HG03045 (cell line): ENCODE measurements around the gene TMEM87B.
"Not testable (repeated sequence)": the region's sequence is repeated elsewhere in the genome, so short reads cannot be mapped to it uniquely, and the experiment has no call there.

Source experiments
- ATAC-seq: cut with Tn5 transposase; IDR thresholded peaks from one replicate; pipeline ENCODE4 v1.9.1; 2021; ENCODE audit warnings: mild to moderate bottlenecking, moderate library complexity; ENCODE audit not compliant: unreplicated experiment

TMEM87B gene

DNA sequence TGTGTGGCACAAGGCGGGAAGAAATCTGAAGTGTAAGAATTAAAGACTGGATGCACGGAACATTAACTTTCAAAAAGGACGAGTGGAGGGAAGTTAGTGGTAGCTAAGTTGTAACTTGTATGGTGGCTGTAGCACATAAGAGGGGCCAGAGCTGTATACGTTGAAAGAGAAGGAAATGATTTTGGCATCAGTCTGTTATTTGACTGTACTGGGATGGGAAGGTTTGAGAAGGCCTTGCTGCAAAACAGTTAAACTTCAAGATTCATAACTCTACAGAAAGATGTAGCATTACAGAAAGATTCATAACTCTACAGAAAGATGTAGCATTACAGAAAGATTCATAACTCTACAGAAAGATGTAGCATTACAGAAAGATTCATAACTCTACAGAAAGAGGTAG, 58.3 kb downstream of the TMEM87B start:
- not testable (repeated sequence) for ATAC-seq

DNA sequence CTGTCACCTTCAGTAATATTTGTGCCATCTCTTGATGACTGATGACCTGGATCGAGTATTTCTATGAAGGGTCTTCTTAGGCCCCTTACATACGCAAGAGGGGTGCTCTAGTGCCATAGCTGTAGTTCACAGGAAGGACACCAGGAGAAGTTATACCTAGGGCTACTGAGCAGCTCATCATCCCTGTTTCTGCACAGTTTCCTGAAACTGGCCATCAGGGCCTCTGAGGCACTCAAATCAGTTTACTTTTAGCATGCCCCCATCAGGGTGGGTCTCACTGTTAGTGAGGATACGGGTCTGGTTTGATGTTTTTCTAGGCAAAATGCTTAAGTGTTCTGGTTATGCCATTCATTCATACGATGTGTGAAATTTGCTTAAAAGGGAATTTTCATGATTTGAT, 63.1 kb downstream of the TMEM87B start:
- ATAC-seq, result no peak

DNA sequence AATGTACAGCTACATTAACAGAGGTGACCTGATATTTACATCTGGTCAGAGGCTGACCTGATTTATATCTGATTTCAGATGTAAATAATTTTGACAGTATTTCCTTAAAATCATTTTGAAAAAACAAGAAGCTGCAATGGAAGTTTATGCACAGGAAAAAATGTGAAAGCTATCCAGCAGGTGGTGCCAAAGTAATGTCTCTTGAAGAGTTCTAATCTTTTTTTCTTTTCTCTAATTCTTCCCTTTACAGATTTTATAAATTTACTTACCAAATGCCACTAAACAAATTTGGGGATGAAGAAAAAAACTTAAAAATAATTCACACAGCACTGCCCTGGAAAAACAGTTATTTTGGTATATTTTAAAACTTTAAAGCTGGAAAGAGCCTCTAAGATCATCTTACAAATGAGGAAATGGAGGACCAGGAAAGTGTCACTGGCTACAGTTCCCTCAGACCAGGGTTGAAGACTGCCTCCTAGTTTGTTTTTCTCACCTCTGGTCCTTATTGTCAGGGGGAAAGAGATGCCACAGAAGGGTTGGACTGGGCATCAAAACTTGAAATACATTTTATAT, 66.7 kb downstream of the TMEM87B start:
- no peak for ATAC-seq

DNA sequence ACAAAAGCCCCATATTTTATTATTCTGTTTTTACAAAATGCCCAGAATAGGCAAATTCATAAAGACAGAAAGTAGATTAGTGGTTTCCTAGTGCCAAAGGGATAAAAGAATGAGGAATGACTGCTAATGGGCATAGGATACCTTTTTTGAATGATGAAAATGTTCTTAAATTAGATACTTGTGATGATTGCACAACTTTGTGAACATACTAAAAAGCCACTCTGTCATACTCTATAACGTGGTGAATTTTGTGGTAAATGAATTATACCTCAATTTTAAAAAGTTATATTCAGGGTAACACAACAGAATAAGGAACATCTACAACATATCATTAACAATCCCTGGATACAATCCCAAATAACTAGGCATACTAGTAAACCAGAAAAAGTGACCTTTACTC, 74.0 kb downstream of the TMEM87B start:
- no peak for ATAC-seq

DNA sequence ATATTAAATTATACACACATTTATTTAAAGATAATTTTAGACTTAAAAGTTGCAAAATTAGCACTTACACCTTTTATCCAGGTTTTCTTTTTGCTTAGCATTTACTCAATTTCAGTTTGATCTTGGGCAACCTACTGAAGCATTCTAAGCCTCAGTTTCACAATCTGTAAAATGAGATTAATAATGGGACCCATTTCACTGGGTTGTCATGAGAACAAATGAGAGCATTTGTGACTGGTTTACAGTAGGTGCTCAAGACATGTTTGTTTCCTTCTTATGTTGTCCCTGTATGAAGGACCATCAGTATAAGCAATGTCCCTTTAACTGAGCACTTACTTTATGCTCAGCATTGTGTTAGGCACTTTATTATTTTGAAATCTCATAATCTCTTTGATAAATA, 78.3 kb downstream of the TMEM87B start:
- no peak for ATAC-seq

DNA sequence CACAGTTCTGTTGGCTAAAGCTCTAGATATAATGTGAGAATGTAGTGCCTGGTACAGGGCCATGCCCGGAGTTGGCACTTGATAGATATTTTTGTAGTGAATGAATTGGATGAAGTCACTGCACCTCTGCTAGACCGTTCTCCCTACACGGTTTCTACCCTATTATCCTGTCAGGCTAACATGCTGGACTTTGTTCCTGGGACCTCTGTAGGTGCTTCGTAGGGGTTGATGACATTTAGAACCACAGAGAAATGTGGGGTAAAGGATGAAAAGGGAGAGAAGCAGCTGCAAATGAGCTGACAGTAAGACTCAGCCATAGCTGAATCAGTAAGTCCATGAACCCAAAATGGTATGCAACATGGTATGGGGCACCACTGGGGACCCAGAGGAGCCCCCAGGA, 79.1 kb downstream of the TMEM87B start:
- no peak for ATAC-seq

DNA sequence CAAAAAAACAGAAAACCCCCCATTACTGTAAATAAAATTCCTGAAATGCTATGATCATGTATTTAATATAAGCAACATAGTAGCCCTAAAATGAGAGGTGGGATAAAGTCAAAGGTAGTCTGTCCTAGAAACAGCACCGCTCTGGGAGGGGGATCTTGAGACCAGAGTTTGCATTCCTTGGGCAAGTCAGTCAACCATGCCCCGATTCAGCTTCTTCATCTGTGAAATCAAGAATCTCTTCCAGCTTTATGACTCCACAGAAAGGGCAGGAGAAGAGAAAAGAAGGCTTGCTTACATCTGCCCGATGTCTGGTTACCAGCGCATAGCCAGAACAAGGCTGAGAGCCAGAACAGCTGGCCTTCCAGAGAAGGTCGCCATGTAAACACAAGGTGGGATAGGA, 81.0 kb downstream of the TMEM87B start:
- ATAC-seq, result no peak

DNA sequence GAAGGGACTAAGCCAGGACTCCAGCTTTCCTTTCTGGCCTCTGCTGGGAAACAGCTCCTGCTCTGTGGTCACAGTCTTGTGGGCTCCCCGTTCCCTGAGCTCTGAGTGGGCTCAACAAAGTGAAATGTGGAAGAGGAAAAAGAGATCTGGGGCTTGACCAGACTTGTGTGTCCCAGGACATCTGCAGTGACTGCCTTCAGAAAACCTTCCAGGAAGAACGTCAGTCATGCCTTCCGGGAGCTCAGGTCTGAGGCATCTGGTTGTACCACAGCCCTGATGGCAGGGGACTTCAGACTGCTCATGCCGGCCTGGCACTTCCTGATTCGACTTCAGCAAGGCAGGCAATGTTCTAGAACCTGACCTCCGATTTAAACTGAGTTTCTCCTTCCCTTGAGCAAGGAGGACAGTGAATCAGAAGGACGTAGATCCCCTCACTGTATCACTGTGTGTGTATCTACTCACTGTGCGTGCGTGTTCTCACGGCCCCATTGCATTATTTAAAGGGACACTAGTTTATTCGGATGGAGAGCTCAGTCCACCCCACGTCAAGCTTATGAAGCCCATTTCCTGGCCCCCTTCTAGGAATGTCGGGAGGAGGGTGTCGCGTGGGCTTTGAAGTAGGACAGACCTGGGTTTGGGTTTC, 82.6 kb downstream of the TMEM87B start:
- ATAC-seq, result no peak

DNA sequence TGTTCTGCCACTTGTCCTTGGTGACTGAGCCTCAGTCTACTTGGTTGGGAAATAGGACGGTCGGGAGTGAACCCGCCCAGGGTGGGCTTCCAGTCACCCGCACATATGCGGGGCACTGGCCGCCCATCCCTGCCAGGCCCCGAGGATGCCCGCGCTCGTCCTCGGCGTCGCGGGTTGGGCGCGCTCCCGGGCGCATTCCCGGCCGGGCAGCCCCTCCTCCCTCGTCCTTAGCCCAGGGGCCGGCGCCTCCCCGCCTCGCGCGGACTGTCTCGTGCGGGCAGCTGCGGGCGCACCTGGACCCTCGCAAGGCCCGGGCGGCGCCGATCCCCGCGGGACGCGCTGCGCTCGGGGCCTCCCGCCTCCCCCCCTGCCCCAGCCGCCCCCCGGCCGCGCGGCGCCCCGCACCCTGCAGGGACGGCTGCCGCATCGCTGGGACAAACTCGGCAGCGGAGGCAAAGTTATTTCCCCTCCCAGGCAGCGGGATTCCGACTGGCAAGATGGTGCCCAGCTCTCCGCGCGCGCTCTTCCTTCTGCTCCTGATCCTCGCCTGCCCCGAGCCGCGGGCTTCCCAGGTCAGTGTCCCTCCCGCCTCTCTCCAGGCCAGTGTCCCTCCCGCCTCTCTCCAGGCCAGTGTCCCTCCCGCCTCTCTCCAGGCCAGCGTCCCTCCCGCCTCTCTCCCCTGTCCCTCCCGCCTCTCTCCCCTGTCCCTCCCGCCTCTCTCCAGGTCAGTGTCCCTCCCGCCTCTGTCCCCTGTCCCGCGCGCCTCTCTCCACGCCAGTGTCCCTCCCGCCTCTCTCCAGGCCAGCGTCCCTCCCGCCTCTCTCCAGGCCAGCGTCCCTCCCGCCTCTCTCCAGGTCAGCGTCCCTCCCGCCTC, 83.3 kb downstream of the TMEM87B start, which contains the start of gene FBLN7:
Gene FBLN7 (plus strand): TSS at position 227 of the 874 bp plus-strand sequence. CDS start 271 bp downstream, at position 498.
- ATAC-seq, result no peak

DNA sequence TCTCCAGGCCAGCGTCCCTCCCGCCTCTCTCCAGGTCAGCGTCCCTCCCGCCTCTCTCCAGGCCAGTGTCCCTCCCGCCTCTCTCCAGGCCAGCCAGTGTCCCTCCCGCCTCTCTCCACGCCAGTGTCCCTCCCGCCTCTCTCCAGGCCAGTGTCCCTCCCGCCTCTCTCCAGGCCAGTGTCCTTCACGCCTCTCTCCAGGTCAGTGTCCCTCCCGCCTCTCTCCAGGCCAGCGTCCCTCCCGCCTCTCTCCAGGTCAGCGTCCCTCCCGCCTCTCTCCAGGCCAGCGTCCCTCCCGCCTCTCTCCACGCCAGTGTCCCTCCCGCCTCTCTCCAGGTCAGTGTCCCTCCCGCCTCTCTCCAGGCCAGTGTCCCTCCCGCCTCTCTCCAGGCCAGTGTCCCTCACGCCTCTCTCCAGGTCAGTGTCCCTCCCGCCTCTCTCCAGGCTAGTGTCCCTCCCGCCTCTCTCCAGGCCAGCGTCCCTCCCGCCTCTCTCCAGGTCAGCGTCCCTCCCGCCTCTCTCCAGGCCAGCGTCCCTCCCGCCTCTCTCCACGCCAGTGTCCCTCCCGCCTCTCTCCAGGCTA, 84.1 kb downstream of the TMEM87B start:
- ATAC-seq, result not testable (repeated sequence)

DNA sequence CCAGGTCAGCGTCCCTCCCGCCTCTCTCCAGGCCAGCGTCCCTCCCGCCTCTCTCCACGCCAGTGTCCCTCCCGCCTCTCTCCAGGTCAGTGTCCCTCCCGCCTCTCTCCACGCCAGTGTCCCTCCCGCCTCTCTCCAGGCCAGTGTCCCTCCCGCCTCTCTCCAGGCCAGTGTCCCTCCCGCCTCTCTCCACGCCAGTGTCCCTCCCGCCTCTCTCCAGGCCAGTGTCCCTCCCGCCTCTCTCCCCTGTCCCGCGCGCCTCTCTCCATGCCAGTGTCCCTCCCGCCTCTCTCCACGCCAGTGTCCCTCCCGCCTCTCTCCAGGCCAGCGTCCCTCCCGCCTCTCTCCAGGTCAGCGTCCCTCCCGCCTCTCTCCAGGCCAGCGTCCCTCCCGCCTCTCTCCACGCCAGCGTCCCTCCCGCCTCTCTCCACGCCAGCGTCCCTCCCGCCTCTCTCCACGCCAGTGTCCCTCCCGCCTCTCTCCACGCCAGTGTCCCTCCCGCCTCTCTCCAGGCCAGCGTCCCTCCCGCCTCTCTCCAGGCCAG, 84.7 kb downstream of the TMEM87B start:
- ATAC-seq, result not testable (repeated sequence)

DNA sequence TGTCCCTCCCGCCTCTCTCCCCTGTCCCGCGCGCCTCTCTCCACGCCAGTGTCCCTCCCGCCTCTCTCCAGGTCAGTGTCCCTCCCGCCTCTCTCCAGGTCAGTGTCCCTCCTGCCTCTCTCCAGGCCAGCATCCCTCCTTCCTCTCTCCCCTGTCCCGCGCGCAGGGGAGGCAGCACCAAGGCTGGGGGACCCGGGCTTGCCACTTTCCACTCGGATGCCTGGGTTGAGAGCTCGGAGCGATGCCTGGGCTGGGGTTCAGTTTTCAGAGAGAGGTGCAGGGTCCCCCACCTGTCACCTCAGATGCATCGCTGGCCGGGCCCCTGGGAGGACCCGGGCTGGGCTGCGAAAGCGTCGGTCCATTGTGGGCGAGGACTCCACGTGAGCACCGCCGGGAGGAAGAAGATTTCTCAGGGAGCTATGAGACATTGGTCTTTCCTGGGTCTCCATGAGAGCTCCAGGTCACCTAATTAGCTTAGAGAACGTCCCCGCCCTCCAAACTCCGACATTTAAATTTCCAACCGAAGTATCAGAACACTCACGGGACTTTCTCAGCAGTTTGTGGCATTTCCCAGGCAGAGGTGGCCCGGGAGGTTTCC, 85.2 kb downstream of the TMEM87B start:
- no peak for ATAC-seq

DNA sequence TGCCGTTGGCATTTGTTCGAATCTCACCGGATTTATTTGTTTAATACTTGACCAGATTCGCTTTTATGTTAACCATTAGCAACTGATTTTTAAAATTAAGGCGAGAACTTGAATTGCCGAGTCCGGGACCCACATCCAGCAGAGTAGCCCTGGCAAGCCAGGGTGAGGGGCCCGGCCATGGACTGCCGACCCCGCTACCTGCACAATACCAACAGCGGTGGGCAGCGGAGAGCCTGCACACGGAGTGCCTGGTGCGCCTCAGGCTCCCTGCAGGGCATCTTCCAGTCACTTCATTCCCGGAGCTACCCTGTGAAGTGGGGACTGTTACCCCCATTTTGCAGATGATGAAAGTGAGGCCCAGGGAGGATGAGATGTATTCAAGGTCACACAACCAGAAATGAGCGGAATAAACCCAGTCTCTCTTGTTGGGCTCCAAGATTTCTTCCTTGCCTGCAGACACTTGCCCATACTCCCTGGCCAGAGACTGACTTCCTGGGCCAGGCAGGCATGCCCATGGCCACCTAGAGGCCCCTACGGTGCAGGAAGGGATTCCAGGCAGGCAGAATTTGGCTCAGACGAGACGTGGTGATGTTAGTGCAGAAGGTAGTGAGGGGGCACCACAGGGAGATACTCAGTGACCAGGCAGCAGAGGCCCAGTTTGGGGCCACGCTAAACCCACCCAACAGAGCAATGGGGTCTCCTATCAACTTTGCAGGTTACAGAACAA, 86.0 kb downstream of the TMEM87B start:
- no peak for ATAC-seq

DNA sequence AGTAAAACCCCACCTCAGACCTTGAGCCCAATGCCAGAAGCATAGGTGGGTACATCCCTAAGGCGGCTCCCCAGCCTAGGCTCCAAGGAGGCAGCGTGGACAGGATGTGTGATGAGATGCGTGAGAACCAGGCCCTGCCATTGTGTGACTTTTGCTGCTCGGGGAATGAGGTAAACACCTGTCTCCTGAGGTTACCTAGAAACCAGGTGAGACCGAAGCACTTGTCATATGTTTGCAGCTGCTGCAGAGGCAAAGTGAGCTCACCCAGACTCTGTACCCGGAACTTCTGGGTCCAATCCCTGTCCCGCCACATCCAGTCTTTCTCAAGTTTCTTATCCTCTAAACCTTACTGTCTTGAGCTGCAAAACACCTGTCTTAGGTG, 86.5 kb downstream of the TMEM87B start:
- no peak for ATAC-seq

DNA sequence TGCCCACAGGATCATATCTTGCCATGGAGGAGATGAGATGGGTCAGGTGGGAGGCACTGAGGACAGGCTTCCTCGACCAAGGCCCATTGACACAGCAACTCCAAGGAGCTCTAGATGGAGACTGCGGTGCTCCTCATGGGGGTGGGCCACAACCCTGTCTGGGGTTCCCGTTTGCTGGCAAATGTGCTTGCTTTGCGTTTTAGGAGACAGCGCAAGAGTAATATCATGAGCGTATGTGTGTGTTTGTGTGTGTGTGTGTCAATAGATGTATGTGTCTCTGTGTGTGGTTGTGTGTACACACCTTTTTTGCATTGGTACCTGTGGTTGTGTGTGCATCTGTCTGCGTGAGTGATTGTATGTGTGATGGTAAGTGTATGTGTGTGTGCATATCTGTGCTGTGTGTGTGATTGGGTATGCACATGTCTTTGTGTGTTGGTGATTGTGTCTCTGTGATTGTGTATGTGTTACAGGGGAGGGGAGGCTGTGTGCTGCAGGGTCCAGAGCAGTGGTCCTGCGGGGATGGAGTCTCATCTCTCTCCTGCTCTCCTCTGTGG, 87.5 kb downstream of the TMEM87B start:
- ATAC-seq, result no peak

DNA sequence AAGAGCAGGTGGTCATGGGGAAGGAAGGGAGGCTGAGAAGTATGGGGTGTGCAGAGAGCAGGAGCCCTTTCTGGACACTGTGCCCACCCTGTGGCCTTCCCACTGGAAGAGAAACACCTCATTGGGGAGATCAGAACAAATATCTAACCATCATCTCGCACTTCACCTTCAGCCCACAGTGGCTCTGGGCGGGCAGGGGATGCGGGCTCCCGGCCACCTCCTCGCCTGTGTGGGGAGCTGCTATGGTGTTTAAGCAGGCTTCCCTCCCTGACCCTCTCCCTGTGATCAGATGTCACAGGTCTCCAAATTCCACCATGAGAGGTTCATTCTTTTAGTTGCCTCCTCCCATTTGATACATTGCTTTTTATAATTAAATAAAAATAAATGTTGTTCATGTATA, 88.1 kb downstream of the TMEM87B start:
- no peak for ATAC-seq

DNA sequence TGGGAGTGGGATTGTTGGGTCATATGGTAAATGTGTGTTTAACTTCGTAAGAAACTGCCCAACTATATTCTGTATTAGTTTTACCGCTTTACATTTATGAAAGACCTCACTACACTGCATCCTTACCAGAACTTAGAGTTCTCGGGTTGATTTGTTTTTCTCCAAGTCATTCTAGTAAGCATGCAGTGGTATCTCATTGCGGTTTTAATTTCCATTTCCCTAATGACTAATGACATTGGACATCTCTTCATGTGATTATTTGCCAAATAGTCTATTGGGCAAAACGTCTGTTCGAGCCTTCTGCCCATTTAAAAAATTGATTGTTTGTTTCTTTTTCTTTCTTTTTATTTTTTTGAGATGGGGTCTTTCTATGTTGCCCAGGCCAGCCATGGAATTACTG, 89.9 kb downstream of the TMEM87B start:
- ATAC-seq, result no peak

DNA sequence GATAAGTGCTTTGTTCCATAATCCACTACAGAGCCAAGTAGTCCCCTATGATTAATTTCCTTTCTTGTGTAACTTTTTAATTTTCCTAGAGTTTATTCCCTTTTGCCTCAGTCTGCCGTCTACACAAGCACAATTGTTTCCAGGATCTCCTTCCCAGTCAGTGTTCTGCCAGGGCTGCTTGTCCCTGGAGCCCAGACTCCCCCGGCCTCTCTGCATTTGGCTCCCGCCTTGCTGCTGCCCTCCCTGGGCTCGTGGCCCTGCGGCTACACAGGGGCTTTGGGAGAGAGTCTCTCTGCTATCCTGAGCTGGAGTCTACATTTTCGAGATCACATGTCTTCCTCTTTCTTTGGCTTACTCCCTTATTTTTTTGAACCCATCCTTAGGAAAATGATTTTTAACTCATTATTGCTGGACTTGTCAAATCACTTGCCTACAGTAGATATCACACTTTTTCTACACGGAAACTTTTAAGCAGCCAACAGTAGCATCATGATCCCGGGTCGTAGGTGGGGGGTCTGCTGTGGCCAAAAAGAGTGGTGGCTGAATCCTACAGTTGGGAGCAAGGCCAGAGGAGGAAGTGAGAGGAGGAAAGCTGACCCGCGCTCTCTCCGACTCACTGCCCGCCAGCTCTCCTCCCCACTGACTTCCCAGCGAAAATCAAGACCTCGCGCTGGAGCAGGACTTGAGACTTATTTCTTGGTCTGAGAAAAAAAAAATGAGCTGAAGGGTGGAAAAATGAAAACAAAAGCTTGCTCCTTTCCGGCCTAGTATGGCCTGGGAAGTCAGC, 92.5 kb downstream of the TMEM87B start:
- ATAC-seq, result no peak

DNA sequence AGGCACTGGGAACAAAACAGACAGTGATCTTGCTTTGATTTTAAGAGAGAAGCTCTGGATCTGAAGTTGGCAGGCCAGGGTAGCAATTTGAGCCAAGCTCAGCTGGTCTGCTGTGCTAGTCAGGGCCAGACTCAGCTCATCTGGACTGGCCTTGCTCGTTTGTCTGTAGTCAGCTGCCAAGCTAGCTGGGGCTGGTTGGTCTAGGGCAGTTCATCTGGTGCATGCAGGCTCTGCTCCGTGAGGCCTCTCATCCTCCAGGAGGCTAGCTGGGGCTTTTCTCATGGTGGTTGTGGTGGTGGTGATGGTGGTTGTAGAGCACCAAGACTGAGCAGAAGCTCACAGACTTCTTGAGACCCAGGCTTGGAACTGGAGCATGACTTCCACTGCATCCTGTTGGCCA, 93.4 kb downstream of the TMEM87B start:
- ATAC-seq, result no peak
